A549 treated with ZK216348 at 1 μM for 4 hours (cell line): Measurements from ENCODE around the gene ARHGEF39. TPM values are rescaled to one million over a fixed set of nuclear protein-coding genes. Genes with fewer than 3 reads are reported as not detected.

ENCODE experiments used
- total RNA-seq: library from RNA; stranded (reverse); fragments of 200-300 nt; extraction: Qiagen RNA extraction; gene quantifications from 5 replicates; pipeline ENCODE4 v1.2.3, GENCODE V29; 2022; ENCODE audit warnings: low read depth

The ARHGEF39 gene
- total RNA-seq, result 14.7 to 19.5 TPM (median 18.0 TPM) in 5 replicates

GRCh38 chr9:35664531-35665470, at the start of gene ARHGEF39:
Gene ARHGEF39 (minus strand): TSS chr9:35665195. CDS start chr9:35665169, 26 bp downstream.

GRCh38 chr9:35689542-35690293, 24.7 kb upstream of the ARHGEF39 start, which contains the start of gene TPM2:
Gene TPM2 (minus strand): TSS chr9:35689925. CDS start chr9:35689817, 108 bp downstream.

GRCh38 chr9:35673132-35674024, 8.4 kb upstream of the ARHGEF39 start, which contains the start of gene CA9:
Gene CA9 (plus strand): TSS chr9:35673928. CDS start chr9:35673960, 32 bp downstream.

GRCh38 chr9:35658137-35658967, 6.6 kb downstream of the ARHGEF39 start, which contains the start of gene CCDC107:
Gene CCDC107 (plus strand): TSS chr9:35658292. CDS start chr9:35658380, 88 bp downstream.

GRCh38 chr9:35657546-35658136, 7.4 kb downstream of the ARHGEF39 start, which contains the start of gene RMRP:
Gene RMRP (minus strand): TSS chr9:35658019.

GRCh38 chr9:35650341-35651158, 14.4 kb downstream of the ARHGEF39 start, which contains the start of gene SIT1:
Gene SIT1 (minus strand): TSS chr9:35650931. CDS start chr9:35650853, 78 bp downstream.

GRCh38 chr9:35618325-35618727, 46.7 kb downstream of the ARHGEF39 start, which contains the start of gene CD72:
Gene CD72 (minus strand): TSS chr9:35618413. CDS start chr9:35618303, 110 bp downstream.

Other genes with a start within 250 kb of the ARHGEF39 start
- gene RUSC2, start 175.1 kb downstream of the ARHGEF39 start, total RNA-seq, result 18.2 to 39.9 TPM (median 32.4 TPM) in 5 replicates
- gene TESK1, start 59.9 kb downstream of the ARHGEF39 start, total RNA-seq, result 22.7 to 34.4 TPM (median 30.2 TPM) in 5 replicates
- 0.11 to 0.41 TPM (median 0.18 TPM) in 4 of 5 replicates, not detected in the other for gene CD72, start 46.8 kb downstream of the ARHGEF39 start, total RNA-seq
- gene SIT1, start 14.3 kb downstream of the ARHGEF39 start, total RNA-seq, result not detected in 5 replicates
- 7.2 to 17.6 TPM (median 8.8 TPM) in 3 of 5 replicates, not detected in the others for gene RMRP, start 7.2 kb downstream of the ARHGEF39 start, total RNA-seq
- 19.3 to 29.9 TPM (median 27.5 TPM) in 5 replicates for gene CCDC107, start 6.9 kb downstream of the ARHGEF39 start, total RNA-seq
- 3.0 to 7.1 TPM (median 6.1 TPM) in 5 replicates for gene CA9, start 8.7 kb upstream of the ARHGEF39 start, total RNA-seq
- gene TPM2, start 24.7 kb upstream of the ARHGEF39 start, total RNA-seq, result 628 to 733 TPM (median 691 TPM) in 5 replicates
- gene TLN1, start 67.0 kb upstream of the ARHGEF39 start, total RNA-seq, result 89.5 to 138 TPM (median 130 TPM) in 5 replicates
- gene CREB3, start 67.5 kb upstream of the ARHGEF39 start, total RNA-seq, result 55.1 to 65.3 TPM (median 58.7 TPM) in 5 replicates
- 22.0 to 42.9 TPM (median 33.7 TPM) in 5 replicates for gene GBA2, start 84.0 kb upstream of the ARHGEF39 start, total RNA-seq
- gene RGP1, start 84.1 kb upstream of the ARHGEF39 start, total RNA-seq, result 11.3 to 19.1 TPM (median 16.9 TPM) in 5 replicates
- 0.62 TPM in 1 of 5 replicates, not detected in the others for gene MSMP, start 89.1 kb upstream of the ARHGEF39 start, total RNA-seq
- gene NPR2, start 126.4 kb upstream of the ARHGEF39 start, total RNA-seq, result 3.2 to 7.5 TPM (median 6.1 TPM) in 5 replicates
- 0.32 to 0.72 TPM (median 0.56 TPM) in 4 of 5 replicates, not detected in the other for gene SPAG8, start 147.1 kb upstream of the ARHGEF39 start, total RNA-seq
- 58.4 to 99.6 TPM (median 93.8 TPM) in 5 replicates for gene HINT2, start 149.8 kb upstream of the ARHGEF39 start, total RNA-seq
- gene FAM221B, start 163.5 kb upstream of the ARHGEF39 start, total RNA-seq, result not detected in 5 replicates
- gene TMEM8B, start 164.0 kb upstream of the ARHGEF39 start, total RNA-seq, result 1.8 to 4.3 TPM (median 3.1 TPM) in 5 replicates
- gene OR13J1, start 205.2 kb upstream of the ARHGEF39 start, total RNA-seq, result not detected in 5 replicates
- 0.18 to 0.61 TPM (median 0.26 TPM) in 4 of 5 replicates, not detected in the other for gene HRCT1, start 241.0 kb upstream of the ARHGEF39 start, total RNA-seq
- 0.15 to 0.16 TPM in 2 of 5 replicates, not detected in the others for gene SPAAR, start 244.3 kb upstream of the ARHGEF39 start, total RNA-seq